ENCODE results near the gene NHLRC1.

GRCh38 chr6:18126121-18126520 is 3.6 kb upstream of the NHLRC1 start:
- TF ChIP-seq, protein P1, sequence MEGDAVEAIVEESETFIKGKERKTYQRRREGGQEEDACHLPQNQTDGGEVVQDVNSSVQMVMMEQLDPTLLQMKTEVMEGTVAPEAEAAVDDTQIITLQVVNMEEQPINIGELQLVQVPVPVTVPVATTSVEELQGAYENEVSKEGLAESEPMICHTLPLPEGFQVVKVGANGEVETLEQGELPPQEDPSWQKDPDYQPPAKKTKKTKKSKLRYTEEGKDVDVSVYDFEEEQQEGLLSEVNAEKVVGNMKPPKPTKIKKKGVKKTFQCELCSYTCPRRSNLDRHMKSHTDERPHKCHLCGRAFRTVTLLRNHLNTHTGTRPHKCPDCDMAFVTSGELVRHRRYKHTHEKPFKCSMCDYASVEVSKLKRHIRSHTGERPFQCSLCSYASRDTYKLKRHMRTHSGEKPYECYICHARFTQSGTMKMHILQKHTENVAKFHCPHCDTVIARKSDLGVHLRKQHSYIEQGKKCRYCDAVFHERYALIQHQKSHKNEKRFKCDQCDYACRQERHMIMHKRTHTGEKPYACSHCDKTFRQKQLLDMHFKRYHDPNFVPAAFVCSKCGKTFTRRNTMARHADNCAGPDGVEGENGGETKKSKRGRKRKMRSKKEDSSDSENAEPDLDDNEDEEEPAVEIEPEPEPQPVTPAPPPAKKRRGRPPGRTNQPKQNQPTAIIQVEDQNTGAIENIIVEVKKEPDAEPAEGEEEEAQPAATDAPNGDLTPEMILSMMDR (IDR thresholded peaks at IDR 0.05) = no peak
- no peak for TF ChIP-seq POLR2A (IDR thresholded peaks at IDR 0.05)

Measured in testis (tissue), 2 donors.